Measurements from ENCODE around the gene ZNF205.

Gene ZNF205

DNA sequence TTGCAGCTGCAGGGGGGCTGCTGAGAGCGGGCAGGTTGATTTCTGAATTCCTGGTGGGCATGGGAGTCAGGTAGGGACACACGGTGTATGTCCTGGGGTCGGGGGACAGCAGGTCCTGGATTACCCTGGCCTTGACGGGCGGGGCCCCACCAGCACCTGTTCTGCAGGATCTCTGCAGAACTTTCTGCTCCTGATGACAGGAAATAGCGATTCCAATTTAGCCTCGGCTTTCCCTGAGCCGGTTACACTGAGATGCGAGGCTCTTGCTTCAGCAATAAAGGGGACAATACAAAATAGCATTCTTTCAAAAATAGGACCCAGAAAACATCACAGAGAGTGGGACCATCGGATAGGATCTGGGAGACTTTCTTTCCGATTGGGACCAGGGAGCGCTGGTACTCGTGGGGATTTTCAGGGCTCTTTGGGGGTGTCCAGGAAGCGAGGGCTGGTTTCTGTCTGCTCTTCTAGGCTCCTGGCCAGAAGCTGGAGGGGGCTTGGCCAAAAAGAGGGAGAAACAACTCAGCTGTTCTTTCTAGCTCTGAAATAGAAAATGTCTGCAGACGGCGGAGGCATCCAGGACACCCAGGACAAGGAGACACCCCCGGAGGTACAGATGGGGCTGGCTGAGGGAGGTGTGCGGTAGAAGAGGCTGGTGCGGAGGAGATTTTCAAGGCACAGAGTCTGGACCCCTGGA is 642 bp downstream of the ZNF205 start:
- no peak for TF ChIP-seq CTCF (IDR thresholded peaks at IDR 0.05)

DNA sequence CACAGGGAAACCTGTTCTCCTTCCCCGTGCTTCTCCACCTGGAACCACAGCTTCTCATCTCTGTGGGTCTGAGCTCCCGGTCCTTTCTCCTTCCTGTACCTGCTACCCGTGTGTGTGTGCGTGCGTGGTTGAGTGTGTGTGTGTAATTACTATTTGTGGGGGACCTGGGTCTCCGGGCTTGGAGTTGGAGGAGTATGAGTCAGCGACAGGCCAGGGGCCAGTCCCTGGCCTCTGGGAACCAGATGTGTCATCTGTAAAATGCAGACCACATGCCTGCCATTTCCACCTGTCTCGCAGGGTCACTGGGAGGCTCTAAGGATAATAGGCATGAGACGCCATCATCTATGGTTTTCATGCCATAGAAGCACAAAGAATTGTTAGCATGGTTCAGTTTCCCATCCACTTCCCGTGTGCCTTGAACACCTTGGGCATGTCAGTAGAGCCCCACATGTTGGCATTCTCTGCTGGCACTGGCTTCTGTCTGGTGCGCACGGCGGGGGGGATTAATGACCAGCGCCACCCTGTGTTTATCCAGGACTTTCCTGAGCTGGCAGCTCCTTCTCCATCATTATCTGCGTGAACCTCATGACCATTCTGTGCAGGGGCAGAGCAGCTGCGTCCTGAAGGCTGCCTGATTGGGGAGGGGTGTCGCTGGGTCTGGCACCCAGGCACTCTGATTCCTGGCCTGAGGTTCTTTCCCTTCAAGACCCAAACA is 1.5 kb downstream of the ZNF205 start:
- no peak for TF ChIP-seq CTCF (IDR thresholded peaks at IDR 0.05)

- no peak for TF ChIP-seq CTCF (IDR thresholded peaks at IDR 0.05)
Measured at GRCh38 chr16:3115003-3115402, 2.6 kb downstream of the ZNF205 start.

DNA sequence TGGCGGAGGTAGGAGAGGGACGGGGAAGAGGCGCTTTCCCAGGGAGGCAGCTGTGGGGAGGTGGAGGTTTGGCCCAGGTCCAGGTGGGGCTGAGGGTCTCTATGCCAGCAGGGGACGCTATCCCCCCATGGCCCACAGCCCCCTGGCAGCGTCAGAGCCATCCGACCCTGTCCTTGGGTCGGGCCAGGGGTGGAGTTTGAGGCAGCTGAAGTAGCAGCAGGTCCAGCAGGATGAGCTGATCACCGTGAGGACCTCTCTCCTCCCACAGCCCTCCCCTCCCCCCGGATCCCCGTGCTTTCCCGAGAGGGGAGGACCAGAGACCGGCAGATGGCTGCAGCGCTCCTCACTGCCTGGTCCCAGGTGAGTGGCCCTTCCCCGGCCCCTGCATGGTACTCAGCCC is 3.2 kb downstream of the ZNF205 start:
- TF ChIP-seq CTCF (IDR thresholded peaks at IDR 0.05) = no peak

DNA sequence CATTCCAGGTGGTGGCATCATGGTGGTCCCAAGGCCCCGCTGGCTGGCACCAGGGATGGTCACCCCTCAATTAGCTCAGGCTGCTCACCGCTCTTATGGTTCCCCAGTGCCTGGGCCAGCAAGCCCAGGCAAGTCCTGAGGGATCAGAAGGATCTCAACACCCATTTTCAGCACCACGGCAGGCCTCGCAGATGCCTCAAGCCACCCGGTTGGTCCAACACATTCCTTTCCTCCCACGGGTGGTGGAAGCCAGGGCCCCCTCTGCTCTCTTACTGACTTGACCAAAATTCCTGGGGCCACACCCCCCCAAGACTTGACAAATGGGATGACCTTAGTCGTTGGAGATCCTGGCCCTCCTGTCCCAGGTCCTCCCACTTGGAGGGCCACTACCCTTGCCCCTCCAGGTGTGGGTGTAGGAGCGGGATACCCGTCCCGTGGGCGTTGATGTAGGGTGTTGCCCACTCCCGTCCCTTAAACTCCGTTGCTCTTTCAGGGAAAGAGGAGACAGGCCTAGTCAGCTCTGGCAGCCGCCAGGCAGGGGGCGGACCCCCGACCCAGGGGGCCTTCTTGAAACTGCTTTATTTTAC is 5.9 kb downstream of the ZNF205 start:
- TF ChIP-seq CTCF (IDR thresholded peaks at IDR 0.05) = no peak

DNA sequence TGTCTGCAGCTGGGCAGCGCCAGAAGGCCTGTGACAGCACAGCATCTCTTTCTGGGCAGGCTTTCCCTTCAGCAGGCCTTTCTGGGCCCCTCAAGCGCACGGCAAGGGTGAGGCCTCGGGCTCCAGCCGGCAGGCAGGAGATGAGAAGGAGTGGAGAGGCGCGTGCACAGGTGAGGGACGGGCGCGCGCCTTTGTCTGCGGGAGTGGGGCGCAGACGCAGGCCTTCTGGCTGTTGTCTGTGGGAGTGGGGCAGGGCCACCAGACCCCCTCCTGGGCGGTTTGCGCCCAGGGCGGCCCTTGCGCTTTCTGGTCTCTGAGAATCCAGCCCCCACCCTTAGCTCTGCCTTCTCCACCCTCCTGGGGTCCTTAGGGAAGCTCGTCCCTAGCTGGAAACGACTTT is 6.5 kb downstream of the ZNF205 start:
- TF ChIP-seq CTCF (IDR thresholded peaks at IDR 0.05) = no peak

- TF ChIP-seq CTCF (IDR thresholded peaks at IDR 0.05) = no peak
Measured at GRCh38 chr16:3119286-3119685, 6.9 kb downstream of the ZNF205 start.

Measured in LNCAP (cell line).